Dedifferentiated amniotic fluid mesenchymal stem cell (primary cell): ENCODE results near the gene KIF3A.
A peak's percentile ranks its signal among the peaks of the same experiment; 100 is the strongest.

ENCODE experiments used
- DNase-seq: peaks from one replicate; pipeline ENCODE4 v3.0.0-alpha.2; 2016; ENCODE audit errors: extremely low spot score

KIF3A gene

GRCh38 chr5:132753135-132753987 lies 16.0 kb upstream of the KIF3A start:
- no peak for DNase-seq

- no peak for DNase-seq
Observed at GRCh38 chr5:132752581-132753125, 15.3 kb upstream of the KIF3A start.

- DNase-seq = no peak
Observed at GRCh38 chr5:132751971-132752580, 14.7 kb upstream of the KIF3A start.

- peak; percentile 83 for DNase-seq
Observed at GRCh38 chr5:132751444-132751843, 14.1 kb upstream of the KIF3A start.

- DNase-seq = no peak
Observed at GRCh38 chr5:132750471-132751230, 13.3 kb upstream of the KIF3A start.

- no peak for DNase-seq
Observed at GRCh38 chr5:132749506-132749905, 12.2 kb upstream of the KIF3A start.

GRCh38 chr5:132748522-132749000 lies 11.2 kb upstream of the KIF3A start:
- DNase-seq = no peak

GRCh38 chr5:132747616-132748440 lies 10.5 kb upstream of the KIF3A start:
- no peak for DNase-seq

- no peak for DNase-seq
Observed at GRCh38 chr5:132746954-132747615, 9.7 kb upstream of the KIF3A start, which contains the start of gene CCNI2. Gene CCNI2, plus strand, starts transcription at chr5:132747426. Its CDS starts 70 bp downstream, at chr5:132747496.

- no peak for DNase-seq
Observed at GRCh38 chr5:132746592-132746953, 9.2 kb upstream of the KIF3A start.

GRCh38 chr5:132744659-132745058 lies 7.3 kb upstream of the KIF3A start:
- DNase-seq = no peak

GRCh38 chr5:132742626-132743025 lies 5.3 kb upstream of the KIF3A start:
- no peak for DNase-seq

GRCh38 chr5:132742158-132742557 lies 4.8 kb upstream of the KIF3A start:
- DNase-seq = no peak

- DNase-seq = no peak
Observed at GRCh38 chr5:132739232-132739631, 1.9 kb upstream of the KIF3A start.

GRCh38 chr5:132737982-132738681 lies 786 bp upstream of the KIF3A start:
- DNase-seq = no peak

GRCh38 chr5:132734687-132735086 lies 2.7 kb downstream of the KIF3A start:
- DNase-seq = no peak

- DNase-seq = no peak
Observed at GRCh38 chr5:132733499-132734148, 3.7 kb downstream of the KIF3A start.

- DNase-seq = no peak
Observed at GRCh38 chr5:132729896-132730295, 7.5 kb downstream of the KIF3A start.

- no peak for DNase-seq
Observed at GRCh38 chr5:132725745-132726144, 11.6 kb downstream of the KIF3A start.
